Loucy (cell line): Measurements from ENCODE around the gene RACGAP1.

Experiments
- EZH2phosphoT487 ChIP-seq: fragments of 200-600 bp; IDR thresholded peaks from 2 replicates; pipeline ENCODE4 v1.6.1; 2018; ENCODE audit warnings: antibody characterized with exemption, mild to moderate bottlenecking, moderate library complexity, borderline replicate concordance
- TF ChIP-seq, protein P1 (sequence below): fragments of 200-600 bp; sonication (generic); conservative IDR thresholded peaks from 2 replicates; pipeline ENCODE4 v1.5.1; 2014; ENCODE audit warnings: mild to moderate bottlenecking, antibody characterized with exemption, low read length

DNA sequence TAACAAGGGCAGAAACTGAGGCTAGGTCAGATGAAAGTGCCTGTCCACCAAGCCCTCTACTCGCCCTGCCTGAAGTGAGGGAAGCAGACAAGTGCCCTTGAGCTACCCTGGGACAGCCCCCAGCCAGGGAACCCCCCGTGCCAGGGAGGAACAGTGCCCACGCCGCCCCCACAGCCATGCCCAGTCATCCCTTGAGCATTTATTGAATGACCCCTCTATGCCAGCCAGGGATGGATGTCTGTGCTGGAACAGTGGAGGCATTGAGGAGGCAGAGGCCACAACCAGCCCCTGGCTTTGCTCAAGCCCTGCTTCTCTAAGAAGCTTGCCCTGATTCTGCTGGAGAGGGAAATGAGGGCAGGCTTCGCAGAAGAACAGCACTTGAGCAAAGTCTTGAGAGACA is 56.3 kb downstream of the RACGAP1 start:
- TF ChIP-seq, protein P1, sequence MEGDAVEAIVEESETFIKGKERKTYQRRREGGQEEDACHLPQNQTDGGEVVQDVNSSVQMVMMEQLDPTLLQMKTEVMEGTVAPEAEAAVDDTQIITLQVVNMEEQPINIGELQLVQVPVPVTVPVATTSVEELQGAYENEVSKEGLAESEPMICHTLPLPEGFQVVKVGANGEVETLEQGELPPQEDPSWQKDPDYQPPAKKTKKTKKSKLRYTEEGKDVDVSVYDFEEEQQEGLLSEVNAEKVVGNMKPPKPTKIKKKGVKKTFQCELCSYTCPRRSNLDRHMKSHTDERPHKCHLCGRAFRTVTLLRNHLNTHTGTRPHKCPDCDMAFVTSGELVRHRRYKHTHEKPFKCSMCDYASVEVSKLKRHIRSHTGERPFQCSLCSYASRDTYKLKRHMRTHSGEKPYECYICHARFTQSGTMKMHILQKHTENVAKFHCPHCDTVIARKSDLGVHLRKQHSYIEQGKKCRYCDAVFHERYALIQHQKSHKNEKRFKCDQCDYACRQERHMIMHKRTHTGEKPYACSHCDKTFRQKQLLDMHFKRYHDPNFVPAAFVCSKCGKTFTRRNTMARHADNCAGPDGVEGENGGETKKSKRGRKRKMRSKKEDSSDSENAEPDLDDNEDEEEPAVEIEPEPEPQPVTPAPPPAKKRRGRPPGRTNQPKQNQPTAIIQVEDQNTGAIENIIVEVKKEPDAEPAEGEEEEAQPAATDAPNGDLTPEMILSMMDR = no peak
- no peak for TF ChIP-seq EZH2phosphoT487
